GM12801 (cell line): ENCODE data around the gene IKZF5.

Experiments
- TF ChIP-seq, protein P1 (sequence below): IDR thresholded peaks from one replicate; pipeline ENCODE4 v1.5.1; 2011; ENCODE audit warnings: control low read depth; ENCODE audit not compliant: insufficient read length; ENCODE audit errors: extremely low read depth

IKZF5 gene

DNA sequence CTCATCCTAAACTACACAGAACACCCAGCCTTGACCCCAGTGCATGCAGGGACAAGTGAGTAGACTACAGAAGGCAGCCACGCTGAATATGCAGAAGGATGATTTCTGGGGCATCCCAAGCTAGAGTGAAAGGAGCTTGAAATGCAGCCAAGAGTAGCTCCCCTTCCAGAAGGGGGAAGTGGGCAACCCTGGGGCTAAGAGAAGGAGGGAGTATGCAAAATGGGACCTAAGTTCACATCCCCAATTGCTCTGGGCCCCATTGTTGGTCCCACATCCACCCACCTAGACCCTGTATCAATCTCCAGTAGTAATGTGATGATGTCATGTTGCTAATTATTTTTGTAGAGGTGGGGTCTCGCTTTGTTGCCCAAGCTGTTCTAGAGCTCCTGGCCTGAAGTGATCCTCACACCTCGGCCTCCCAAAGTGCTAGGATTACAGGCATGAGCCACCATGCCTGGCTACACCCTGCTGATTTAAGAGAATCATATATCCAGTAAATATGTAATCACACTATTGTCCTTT lies 34.0 kb downstream of the IKZF5 start:
- TF ChIP-seq, protein P1, sequence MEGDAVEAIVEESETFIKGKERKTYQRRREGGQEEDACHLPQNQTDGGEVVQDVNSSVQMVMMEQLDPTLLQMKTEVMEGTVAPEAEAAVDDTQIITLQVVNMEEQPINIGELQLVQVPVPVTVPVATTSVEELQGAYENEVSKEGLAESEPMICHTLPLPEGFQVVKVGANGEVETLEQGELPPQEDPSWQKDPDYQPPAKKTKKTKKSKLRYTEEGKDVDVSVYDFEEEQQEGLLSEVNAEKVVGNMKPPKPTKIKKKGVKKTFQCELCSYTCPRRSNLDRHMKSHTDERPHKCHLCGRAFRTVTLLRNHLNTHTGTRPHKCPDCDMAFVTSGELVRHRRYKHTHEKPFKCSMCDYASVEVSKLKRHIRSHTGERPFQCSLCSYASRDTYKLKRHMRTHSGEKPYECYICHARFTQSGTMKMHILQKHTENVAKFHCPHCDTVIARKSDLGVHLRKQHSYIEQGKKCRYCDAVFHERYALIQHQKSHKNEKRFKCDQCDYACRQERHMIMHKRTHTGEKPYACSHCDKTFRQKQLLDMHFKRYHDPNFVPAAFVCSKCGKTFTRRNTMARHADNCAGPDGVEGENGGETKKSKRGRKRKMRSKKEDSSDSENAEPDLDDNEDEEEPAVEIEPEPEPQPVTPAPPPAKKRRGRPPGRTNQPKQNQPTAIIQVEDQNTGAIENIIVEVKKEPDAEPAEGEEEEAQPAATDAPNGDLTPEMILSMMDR: no peak

DNA sequence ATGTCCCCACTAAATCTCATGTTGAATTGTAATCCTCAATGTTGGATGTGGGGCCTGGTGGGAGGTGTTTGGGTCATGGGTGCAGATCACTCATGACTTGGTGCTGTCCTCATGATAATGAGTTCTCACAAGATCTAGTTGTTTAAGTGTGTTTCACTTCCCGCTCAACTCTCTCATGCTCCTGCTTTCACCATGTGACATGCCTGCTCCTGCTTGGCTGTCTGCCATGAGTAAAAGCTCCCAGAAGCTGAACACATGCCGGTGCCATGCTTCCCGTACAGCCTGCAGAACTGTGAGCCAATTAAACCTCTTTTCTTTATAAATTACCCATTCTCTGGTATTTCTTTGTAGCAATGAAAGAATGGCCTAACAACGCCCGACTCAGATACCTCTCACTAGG lies 34.6 kb downstream of the IKZF5 start:
- TF ChIP-seq, protein P1: no peak

GRCh38 chr10:122968698-122969097 lies 39.9 kb downstream of the IKZF5 start:
- TF ChIP-seq, protein P1: no peak

- TF ChIP-seq, protein P1: no peak
Observed at GRCh38 chr10:122966879-122967278, 41.7 kb downstream of the IKZF5 start.

GRCh38 chr10:122962405-122962804 lies 46.2 kb downstream of the IKZF5 start:
- TF ChIP-seq, protein P1: no peak

- TF ChIP-seq, protein P1: no peak
Observed at GRCh38 chr10:122957474-122957873, 51.1 kb downstream of the IKZF5 start.

- TF ChIP-seq, protein P1: no peak
Observed at GRCh38 chr10:122955892-122956291, 52.7 kb downstream of the IKZF5 start.

DNA sequence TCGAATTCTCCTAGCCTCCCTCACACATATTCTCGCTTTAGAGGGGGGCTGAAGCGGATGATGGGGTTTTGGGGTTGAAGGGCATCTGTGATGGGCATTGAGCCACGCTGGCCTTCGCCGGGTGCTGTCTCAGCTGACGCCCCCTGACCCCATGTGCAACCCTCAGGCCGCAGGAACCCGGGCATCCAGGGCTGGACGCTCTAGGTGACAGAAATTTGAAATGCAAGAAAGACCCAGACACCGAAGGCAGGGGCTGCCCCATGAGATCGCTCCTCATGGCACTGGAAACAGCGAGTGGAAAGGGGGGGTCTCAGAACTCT lies 53.9 kb downstream of the IKZF5 start:
- TF ChIP-seq, protein P1: no peak
